NCI-H187 treated with DMSO at 0.1 percent for 48 hours (cell line): ENCODE measurements around the gene SETMAR.

Experiments
- DNase-seq: peaks from one replicate; lab custom pipeline; 2025; lab: John Stamatoyannopoulos, UW

The SETMAR gene

GRCh38 chr3:4351164-4351855 is 48.1 kb downstream of the SETMAR start:
- no peak for DNase-seq

DNA sequence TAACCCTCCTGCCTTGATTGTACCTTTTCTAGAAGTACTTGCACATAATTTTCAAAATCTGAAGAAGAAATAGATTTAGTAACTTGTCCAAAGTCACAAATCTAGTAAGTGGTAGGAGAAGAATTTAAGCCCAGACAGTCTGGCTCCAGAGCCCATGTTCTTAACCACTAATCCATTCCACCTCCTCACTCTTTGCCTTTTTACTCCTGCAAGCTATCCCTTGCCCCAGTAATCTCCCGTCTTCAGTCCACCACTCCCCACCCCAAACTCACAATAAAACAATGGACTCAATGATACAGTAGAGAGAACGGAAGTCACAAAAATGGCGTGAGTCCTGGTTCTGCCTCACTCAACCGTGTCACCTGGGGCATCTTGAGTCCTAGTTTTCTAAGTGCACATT is 48.7 kb downstream of the SETMAR start:
- DNase-seq, result no peak

DNA sequence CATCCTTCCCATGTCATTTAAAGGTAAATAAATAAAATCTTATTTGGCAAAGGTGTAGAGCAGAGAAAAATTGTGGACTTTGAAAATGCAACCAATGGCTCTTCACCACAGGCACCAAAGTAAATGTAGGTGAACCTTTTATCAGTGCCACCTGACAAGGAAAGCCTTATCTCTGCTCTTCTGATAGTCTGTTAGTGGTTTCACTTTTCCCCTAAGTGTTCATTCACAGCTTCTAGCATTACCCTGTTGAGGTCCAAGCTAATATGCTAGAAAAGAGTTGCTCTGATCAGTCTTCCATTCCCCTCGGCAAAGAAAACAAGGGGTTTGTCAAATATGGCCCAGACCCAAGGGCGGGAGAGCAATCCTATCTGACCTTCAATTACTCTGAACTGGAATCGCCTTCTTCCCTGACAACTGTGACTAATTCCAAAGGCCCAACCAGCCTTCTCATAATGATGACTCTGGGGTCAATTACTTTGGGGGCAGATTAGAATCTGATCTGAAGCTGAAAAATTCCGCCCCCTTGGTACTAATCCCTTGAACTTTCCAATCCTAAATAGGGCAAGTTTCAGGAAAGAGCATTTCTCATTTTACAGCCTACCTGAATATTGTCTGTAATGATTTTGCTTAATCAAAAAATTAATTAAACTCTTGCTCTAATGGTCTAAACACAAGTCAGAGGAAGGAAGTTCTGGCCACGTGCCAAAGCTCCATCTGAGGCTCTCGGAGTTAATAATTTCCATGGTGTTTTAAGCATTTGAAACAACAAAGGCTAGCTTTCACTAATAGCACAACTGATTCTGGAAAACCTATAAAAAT is 52.4 kb downstream of the SETMAR start:
- no peak for DNase-seq

DNA sequence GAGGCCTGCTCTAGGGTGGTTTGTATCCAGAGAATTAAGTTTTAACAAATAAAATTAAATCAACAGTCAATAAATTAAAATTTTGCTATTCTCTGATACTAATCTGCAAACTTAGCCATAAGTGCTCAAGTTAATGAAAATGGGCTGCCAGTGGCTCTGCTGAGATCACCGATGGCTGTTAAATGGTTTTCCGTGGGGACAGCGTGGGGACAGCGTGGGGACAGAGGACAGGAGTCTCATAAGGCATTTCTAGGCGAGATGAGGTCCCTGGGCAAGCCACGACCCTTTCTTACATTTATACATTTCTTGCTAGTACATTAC is 53.0 kb downstream of the SETMAR start:
- DNase-seq, result no peak

GRCh38 chr3:4356546-4357410 is 53.6 kb downstream of the SETMAR start:
- DNase-seq, result no peak

DNA sequence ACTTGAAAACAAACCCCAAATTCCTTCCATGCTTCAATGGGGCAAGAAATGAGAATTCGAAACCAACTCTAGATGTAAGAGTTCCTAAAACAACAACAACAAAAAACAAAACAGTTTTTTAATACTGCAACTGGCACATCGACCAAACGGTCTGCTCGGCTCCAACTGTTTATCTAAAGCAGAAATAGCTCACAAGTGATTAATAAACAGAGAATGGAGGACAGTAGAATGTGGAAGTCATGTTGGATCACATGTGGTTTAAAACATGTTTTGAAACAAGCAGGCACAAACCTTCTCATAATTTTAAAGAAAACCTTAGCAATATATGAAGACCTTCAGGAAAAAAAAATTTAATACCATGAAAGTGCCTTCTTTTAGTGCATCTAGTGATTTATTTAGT is 55.1 kb downstream of the SETMAR start:
- no peak for DNase-seq

- no peak for DNase-seq
Observed at GRCh38 chr3:4359805-4360502, 56.8 kb downstream of the SETMAR start.

DNA sequence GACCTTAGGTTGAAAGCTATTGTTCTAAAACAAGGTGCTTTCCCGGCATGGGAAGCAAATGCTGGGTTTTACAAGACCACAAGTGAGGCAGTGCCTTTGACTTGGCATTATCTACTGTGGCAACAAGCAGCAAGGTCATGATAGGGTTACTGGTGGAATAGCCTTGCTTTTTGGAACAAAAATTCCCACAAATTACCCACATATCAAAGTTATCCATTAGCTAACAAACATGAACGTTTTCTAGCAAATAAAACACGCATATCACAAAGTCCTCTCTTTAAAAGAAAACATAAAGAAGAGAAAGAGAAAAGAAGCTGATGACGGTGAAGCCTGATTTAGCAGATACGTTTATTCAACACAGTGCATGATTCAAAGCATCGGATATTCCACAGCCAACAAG is 57.6 kb downstream of the SETMAR start:
- DNase-seq, result no peak

DNA sequence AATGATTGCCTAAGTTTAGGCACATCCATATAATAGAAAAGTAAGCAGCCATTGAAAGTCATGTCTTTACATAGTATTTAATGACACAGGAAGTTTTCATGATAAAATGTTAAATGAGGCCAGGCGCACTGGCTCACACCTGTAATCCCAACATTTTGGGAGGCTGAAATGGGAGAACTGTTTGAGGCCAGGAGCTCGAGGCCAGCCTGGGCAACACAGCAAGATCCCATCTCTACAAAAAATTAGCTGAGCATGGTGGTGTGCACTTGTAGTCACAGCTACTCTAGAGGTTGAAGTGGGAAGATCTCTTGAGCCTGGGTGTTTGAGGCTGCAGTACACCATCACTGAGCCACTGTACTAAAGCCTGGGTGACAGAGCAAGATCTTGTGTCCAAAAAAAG is 59.4 kb downstream of the SETMAR start:
- DNase-seq, result no peak
